HG03521 (cell line): ENCODE results near the gene SYT1.
"Not testable (repeated sequence)": the region's sequence is repeated elsewhere in the genome, so short reads cannot be mapped to it uniquely, and the experiment has no call there.

ENCODE experiments used
- ATAC-seq: cut with Tn5 transposase; IDR thresholded peaks from one replicate; pipeline ENCODE4 v1.9.1; 2021; ENCODE audit warnings: mild to moderate bottlenecking, moderate library complexity; ENCODE audit not compliant: unreplicated experiment

SYT1 gene

GRCh38 chr12:78864403-78864869 is at the start of gene SYT1:
Gene SYT1, plus strand, starts transcription at chr12:78864774.
- ATAC-seq: no peak

- ATAC-seq: no peak
Measured at GRCh38 chr12:78818487-78818886, 46.1 kb upstream of the SYT1 start.

GRCh38 chr12:78820946-78821345 is 43.6 kb upstream of the SYT1 start:
- ATAC-seq: no peak

- ATAC-seq: no peak
Measured at GRCh38 chr12:78824918-78825317, 39.7 kb upstream of the SYT1 start.

GRCh38 chr12:78829690-78830089 is 34.9 kb upstream of the SYT1 start:
- ATAC-seq: no peak

GRCh38 chr12:78835493-78835892 is 29.1 kb upstream of the SYT1 start:
- no peak for ATAC-seq

GRCh38 chr12:78840518-78841019 is 24.0 kb upstream of the SYT1 start:
- not testable (repeated sequence) for ATAC-seq

GRCh38 chr12:78853231-78853630 is 11.3 kb upstream of the SYT1 start:
- no peak for ATAC-seq

GRCh38 chr12:78863482-78864402 is 832 bp upstream of the SYT1 start:
- ATAC-seq: no peak

GRCh38 chr12:78864870-78865463 is 393 bp downstream of the SYT1 start:
- no peak for ATAC-seq

GRCh38 chr12:78865516-78865915 is 942 bp downstream of the SYT1 start:
- no peak for ATAC-seq

- no peak for ATAC-seq
Measured at GRCh38 chr12:78866518-78866917, 1.9 kb downstream of the SYT1 start.

- no peak for ATAC-seq
Measured at GRCh38 chr12:78870539-78870938, 6.0 kb downstream of the SYT1 start.

- no peak for ATAC-seq
Measured at GRCh38 chr12:78871566-78871965, 7.0 kb downstream of the SYT1 start.

- no peak for ATAC-seq
Measured at GRCh38 chr12:78878459-78878858, 13.9 kb downstream of the SYT1 start.

- ATAC-seq: no peak
Measured at GRCh38 chr12:78878866-78879265, 14.3 kb downstream of the SYT1 start.

- ATAC-seq: no peak
Measured at GRCh38 chr12:78880078-78880477, 15.5 kb downstream of the SYT1 start.

GRCh38 chr12:78881685-78882084 is 17.1 kb downstream of the SYT1 start:
- no peak for ATAC-seq

GRCh38 chr12:78885466-78885865 is 20.9 kb downstream of the SYT1 start:
- no peak for ATAC-seq

- no peak for ATAC-seq
Measured at GRCh38 chr12:78886719-78887407, 22.3 kb downstream of the SYT1 start.

GRCh38 chr12:78887444-78887843 is 22.9 kb downstream of the SYT1 start:
- ATAC-seq: no peak
